Measurements from ENCODE around the gene ADARB2. TPM values are rescaled to one million over a fixed set of nuclear protein-coding genes. Genes with fewer than 3 reads are reported as not detected.
A peak's percentile ranks its signal among the peaks of the same experiment; 100 is the strongest.

ADARB2 gene
- total RNA-seq, 1 donor from 2014 or later = 38.7 TPM

DNA sequence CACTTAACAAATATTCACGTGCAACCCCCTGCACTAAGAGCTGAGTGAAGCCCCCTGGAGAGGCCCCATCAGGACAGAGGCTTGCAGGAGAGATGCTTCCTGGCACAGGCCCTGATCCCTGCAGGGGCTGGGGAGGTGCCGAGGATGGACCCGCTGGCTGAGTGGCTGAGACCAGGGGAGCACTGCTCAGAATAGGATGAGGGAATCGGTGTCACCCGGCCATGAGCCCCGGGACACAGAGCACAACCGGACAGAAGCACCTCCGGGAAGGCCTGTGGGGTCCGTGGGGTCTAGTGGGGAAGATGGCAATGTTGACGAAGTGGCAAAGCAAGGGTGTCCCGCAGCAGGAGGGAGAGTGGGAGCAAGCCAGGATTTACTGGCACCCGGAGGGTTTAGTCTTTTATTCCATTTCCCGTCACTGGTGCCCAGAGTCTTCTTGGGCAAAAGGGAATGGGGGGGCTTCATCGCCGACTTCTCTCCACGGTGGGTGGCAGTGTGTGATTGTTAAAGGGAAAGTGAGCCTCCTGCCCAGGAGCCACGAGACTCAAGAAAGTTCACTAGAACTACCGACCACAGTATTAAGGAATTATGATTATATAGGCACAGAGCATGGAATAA is 140.7 kb downstream of the ADARB2 start:
- TF ChIP-seq, protein P1, sequence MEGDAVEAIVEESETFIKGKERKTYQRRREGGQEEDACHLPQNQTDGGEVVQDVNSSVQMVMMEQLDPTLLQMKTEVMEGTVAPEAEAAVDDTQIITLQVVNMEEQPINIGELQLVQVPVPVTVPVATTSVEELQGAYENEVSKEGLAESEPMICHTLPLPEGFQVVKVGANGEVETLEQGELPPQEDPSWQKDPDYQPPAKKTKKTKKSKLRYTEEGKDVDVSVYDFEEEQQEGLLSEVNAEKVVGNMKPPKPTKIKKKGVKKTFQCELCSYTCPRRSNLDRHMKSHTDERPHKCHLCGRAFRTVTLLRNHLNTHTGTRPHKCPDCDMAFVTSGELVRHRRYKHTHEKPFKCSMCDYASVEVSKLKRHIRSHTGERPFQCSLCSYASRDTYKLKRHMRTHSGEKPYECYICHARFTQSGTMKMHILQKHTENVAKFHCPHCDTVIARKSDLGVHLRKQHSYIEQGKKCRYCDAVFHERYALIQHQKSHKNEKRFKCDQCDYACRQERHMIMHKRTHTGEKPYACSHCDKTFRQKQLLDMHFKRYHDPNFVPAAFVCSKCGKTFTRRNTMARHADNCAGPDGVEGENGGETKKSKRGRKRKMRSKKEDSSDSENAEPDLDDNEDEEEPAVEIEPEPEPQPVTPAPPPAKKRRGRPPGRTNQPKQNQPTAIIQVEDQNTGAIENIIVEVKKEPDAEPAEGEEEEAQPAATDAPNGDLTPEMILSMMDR (IDR thresholded peaks at IDR 0.05) = no peak
- Mint-ChIP-seq H3K36me3 (ENCODE audit: unreplicated experiment) (no peaks in the 10 kb centered on the region), H3K27ac (ENCODE audit: unreplicated experiment) (no peak overlapping the region), H3K4me1 (ENCODE audit: unreplicated experiment) (no peaks in the 10 kb centered on the region), H3K27me3 (ENCODE audit: unreplicated experiment) (no peaks in the 10 kb centered on the region), H3K9me3 (ENCODE audit: unreplicated experiment) (peaks cover 4% of the 10 kb centered on the region), H3K4me3 (ENCODE audit: unreplicated experiment) (no peak overlapping the region)
- DNase-seq (ENCODE audit: extremely low spot score, unreplicated experiment) = peak; percentile 59

DNA sequence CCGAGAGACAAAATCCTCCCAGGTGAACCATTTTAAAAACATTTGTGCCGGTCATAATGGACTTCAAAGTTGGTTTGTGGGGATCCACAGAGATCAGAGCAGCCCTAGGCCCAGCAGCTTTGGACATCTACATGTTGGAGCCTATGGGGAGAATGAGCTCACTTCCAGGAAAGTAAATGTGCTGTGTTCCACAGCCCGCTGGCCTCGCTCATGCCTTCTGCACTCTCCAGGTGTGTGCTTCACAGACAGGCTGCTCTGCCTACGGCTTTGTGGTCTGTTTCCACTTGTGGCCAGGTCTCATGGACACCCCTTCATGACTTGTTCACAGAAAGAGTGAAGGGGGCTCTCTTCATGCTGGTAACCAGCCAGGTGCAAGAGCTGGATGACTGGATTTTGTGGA is 141.6 kb downstream of the ADARB2 start:
- peaks cover 4% of the 10 kb centered on the region for H3K9me3 Mint-ChIP-seq (ENCODE audit: unreplicated experiment)
- no peak overlapping the region for H3K27ac Mint-ChIP-seq (ENCODE audit: unreplicated experiment)
- TF ChIP-seq, protein P1 (IDR thresholded peaks at IDR 0.05) = no peak
- no peaks in the 10 kb centered on the region for H3K27me3 Mint-ChIP-seq (ENCODE audit: unreplicated experiment)
- no peak overlapping the region for H3K4me3 Mint-ChIP-seq (ENCODE audit: unreplicated experiment)
- no peaks in the 10 kb centered on the region for H3K4me1 Mint-ChIP-seq (ENCODE audit: unreplicated experiment)
- H3K36me3 Mint-ChIP-seq (ENCODE audit: unreplicated experiment) = no peaks in the 10 kb centered on the region
- no peak for DNase-seq (ENCODE audit: extremely low spot score, unreplicated experiment)

DNA sequence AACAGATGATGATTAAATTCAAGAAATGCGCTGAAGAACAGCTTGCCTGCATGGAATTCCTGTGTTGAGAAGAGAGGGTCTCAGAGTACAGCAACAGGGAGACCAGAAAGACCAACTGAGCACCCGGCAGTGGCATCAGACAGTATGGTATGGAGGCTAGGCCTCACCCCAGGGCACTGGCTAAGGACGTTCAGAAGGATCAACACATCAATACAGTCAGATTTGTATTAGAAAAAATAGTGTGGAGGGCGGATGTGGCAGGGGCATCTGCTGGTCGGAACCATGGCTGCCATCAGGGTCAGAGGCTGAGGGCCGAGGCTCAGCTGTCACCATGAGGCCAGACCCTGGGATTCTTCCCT is 142.1 kb downstream of the ADARB2 start:
- Mint-ChIP-seq H3K36me3 (ENCODE audit: unreplicated experiment) (no peaks in the 10 kb centered on the region), H3K4me3 (ENCODE audit: unreplicated experiment) (no peak overlapping the region), H3K27ac (ENCODE audit: unreplicated experiment) (no peak overlapping the region), H3K27me3 (ENCODE audit: unreplicated experiment) (no peaks in the 10 kb centered on the region), H3K4me1 (ENCODE audit: unreplicated experiment) (no peaks in the 10 kb centered on the region), H3K9me3 (ENCODE audit: unreplicated experiment) (peaks cover 4% of the 10 kb centered on the region)
- no peak for DNase-seq (ENCODE audit: extremely low spot score, unreplicated experiment)
- TF ChIP-seq, protein P1 (IDR thresholded peaks at IDR 0.05) = no peak

DNA sequence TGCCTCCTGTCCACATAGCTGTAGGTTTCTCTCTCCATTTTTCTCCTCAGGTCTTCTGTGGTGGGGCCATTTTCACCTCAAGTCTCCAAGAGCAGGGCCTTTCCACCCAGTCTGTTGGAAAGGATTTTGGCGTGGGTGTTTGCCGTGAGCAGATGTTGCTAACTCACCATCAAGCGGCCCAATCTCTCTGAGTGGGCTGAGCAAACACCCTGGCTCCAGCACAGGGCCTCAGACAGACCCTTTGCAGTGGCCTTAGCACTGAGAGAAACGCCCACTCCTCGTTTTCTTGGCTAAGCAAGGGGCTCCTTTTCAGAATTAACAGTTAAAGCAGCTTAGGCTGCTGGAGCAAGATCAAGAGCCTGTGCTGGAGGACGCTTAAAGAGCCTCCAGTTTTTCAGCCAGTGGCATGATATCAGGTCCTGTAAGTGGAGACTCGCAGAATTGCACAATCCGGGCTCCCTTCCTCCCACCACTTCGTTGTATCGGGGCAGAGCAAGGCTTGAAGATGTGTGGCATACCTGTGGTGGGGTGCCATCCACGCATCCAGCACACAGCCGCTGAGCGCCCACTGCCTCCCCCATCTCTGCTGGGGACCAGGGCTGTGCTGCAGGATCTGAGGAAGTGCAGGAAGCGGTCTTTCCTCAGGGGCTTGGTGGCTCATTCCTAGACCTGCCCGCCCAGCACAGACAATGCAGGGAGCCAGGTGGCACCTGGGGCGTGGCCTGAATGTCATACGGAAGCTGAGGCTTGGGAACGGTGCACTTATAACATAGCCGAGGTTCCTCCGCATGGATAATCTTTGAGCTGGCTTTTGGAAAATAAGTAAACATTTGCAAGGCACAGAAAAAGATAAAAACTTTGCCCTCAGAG is 142.7 kb downstream of the ADARB2 start:
- H3K27ac Mint-ChIP-seq (ENCODE audit: unreplicated experiment) = no peak overlapping the region
- no peaks in the 10 kb centered on the region for H3K27me3 Mint-ChIP-seq (ENCODE audit: unreplicated experiment)

DNA sequence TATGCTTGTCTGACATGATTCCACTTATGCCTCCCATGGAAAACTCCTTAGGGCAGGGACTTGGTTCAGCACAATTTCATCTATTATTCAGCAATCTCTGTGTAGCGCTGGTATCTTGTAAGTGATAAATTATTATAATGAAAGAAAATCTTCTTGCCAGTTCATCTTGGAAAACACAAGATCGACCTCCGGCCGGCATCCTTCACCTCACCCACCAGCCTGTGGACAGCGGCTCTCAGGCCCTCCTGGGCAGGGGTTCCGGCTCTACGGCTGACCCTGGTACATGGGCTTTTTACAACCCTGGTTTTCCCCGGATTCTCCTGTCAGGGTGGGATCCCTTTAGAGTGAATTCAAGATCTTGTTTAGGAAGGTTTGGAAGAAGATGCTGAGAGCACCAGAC is 145.6 kb downstream of the ADARB2 start:
- no peaks in the 10 kb centered on the region for H3K4me1 Mint-ChIP-seq (ENCODE audit: unreplicated experiment)
- H3K36me3 Mint-ChIP-seq (ENCODE audit: unreplicated experiment) = no peaks in the 10 kb centered on the region
- H3K4me3 Mint-ChIP-seq (ENCODE audit: unreplicated experiment) = no peak overlapping the region
- peaks cover 7% of the 10 kb centered on the region for H3K9me3 Mint-ChIP-seq (ENCODE audit: unreplicated experiment)
- no peaks in the 10 kb centered on the region for H3K27me3 Mint-ChIP-seq (ENCODE audit: unreplicated experiment)
- DNase-seq (ENCODE audit: extremely low spot score, unreplicated experiment) = no peak
- H3K27ac Mint-ChIP-seq (ENCODE audit: unreplicated experiment) = no peak overlapping the region
- TF ChIP-seq, protein P1 (IDR thresholded peaks at IDR 0.05) = no peak

More for the DNA sequence above, 142.7 kb downstream of the ADARB2 start:
- H3K9me3 Mint-ChIP-seq (ENCODE audit: unreplicated experiment) = peaks cover 4% of the 10 kb centered on the region
- no peak for DNase-seq (ENCODE audit: extremely low spot score, unreplicated experiment)
- H3K36me3 Mint-ChIP-seq (ENCODE audit: unreplicated experiment) = no peaks in the 10 kb centered on the region
- H3K4me3 Mint-ChIP-seq (ENCODE audit: unreplicated experiment) = no peak overlapping the region
- TF ChIP-seq, protein P1 (IDR thresholded peaks at IDR 0.05) = no peak
- H3K4me1 Mint-ChIP-seq (ENCODE audit: unreplicated experiment) = no peaks in the 10 kb centered on the region
